ENCODE measurements around the gene ASIC4. TPM values are rescaled to one million over a fixed set of nuclear protein-coding genes. Genes with fewer than 3 reads are reported as not detected.

ASIC4 gene
- total and polyA plus RNA-seq, 2 of the 13 experiments (the other 11 are each of a cell fraction or from before 2014, with no cell fraction given): 0.03 TPM; not detected in 1

DNA sequence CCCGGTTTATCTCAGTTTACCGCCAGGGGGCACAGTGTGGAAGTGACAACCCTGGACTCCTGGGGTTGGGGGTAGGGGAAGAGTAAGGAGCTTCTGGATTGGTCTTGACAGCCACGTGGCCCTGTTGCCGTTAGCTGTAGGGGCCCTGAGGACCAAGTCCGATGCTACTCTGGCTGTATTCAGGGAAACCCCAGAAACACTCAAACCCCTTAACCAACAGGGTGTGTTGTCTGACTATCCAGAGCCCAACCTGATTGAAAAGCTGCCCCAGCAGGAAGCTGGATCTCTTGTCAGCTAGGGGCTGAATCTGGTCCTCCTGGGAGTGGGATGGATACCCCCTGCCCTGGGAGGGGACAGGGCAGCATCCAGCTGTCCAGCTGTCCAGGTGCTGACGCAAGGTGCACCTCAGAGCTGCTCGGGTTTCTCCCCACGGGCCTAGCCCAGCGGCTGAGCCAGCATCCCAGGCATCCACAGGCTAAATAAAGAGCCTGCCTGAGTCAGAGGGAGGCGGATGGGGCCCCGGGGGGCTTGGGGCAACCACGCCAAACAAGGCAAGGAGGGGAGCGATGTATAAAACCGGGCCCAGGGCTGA is 18.7 kb upstream of the ASIC4 start (continued):
- TF ChIP-seq ZNF17 (CRISPR knock-in tag; IDR thresholded peaks at IDR 0.05) (no peak), RNF2 (conservative IDR thresholded peaks at IDR 0.05; ENCODE audit: low read depth) (no peak), PHF20 (CRISPR knock-in tag; IDR thresholded peaks at IDR 0.05) (no peak), ZNF264 (CRISPR knock-in tag; IDR thresholded peaks at IDR 0.05) (no peak), ZNF34 (CRISPR knock-in tag; IDR thresholded peaks at IDR 0.05; ENCODE audit: borderline replicate concordance) (no peak), ZNF335 (CRISPR knock-in tag; IDR thresholded peaks at IDR 0.05) (no peak), KLF9 (CRISPR knock-in tag; IDR thresholded peaks at IDR 0.05; ENCODE audit: low read depth) (no peak), ZNF672 (CRISPR knock-in tag; IDR thresholded peaks at IDR 0.05) (no peak), TBL1XR1 (IDR thresholded peaks at IDR 0.05; ENCODE audit: borderline replicate concordance, low read length, partially characterized antibody) (no peak), GZF1 (CRISPR knock-in tag; IDR thresholded peaks at IDR 0.05) (no peak), ZNF749 (CRISPR knock-in tag; IDR thresholded peaks at IDR 0.05; ENCODE audit: borderline replicate concordance) (no peak)
- TF ChIP-seq, protein P1, sequence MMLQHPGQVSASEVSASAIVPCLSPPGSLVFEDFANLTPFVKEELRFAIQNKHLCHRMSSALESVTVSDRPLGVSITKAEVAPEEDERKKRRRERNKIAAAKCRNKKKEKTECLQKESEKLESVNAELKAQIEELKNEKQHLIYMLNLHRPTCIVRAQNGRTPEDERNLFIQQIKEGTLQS (CRISPR knock-in tag; IDR thresholded peaks at IDR 0.05): no peak
- TF ChIP-seq, protein P2, sequence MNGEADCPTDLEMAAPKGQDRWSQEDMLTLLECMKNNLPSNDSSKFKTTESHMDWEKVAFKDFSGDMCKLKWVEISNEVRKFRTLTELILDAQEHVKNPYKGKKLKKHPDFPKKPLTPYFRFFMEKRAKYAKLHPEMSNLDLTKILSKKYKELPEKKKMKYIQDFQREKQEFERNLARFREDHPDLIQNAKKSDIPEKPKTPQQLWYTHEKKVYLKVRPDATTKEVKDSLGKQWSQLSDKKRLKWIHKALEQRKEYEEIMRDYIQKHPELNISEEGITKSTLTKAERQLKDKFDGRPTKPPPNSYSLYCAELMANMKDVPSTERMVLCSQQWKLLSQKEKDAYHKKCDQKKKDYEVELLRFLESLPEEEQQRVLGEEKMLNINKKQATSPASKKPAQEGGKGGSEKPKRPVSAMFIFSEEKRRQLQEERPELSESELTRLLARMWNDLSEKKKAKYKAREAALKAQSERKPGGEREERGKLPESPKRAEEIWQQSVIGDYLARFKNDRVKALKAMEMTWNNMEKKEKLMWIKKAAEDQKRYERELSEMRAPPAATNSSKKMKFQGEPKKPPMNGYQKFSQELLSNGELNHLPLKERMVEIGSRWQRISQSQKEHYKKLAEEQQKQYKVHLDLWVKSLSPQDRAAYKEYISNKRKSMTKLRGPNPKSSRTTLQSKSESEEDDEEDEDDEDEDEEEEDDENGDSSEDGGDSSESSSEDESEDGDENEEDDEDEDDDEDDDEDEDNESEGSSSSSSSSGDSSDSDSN (CRISPR knock-in tag; IDR thresholded peaks at IDR 0.05): no peak
- TF ChIP-seq, protein P3, sequence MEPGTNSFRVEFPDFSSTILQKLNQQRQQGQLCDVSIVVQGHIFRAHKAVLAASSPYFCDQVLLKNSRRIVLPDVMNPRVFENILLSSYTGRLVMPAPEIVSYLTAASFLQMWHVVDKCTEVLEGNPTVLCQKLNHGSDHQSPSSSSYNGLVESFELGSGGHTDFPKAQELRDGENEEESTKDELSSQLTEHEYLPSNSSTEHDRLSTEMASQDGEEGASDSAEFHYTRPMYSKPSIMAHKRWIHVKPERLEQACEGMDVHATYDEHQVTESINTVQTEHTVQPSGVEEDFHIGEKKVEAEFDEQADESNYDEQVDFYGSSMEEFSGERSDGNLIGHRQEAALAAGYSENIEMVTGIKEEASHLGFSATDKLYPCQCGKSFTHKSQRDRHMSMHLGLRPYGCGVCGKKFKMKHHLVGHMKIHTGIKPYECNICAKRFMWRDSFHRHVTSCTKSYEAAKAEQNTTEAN (CRISPR knock-in tag; conservative IDR thresholded peaks at IDR 0.05): no peak
- TF ChIP-seq, protein P4, sequence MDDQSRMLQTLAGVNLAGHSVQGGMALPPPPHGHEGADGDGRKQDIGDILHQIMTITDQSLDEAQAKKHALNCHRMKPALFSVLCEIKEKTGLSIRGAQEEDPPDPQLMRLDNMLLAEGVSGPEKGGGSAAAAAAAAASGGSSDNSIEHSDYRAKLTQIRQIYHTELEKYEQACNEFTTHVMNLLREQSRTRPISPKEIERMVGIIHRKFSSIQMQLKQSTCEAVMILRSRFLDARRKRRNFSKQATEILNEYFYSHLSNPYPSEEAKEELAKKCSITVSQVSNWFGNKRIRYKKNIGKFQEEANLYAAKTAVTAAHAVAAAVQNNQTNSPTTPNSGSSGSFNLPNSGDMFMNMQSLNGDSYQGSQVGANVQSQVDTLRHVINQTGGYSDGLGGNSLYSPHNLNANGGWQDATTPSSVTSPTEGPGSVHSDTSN (CRISPR knock-in tag; IDR thresholded peaks at IDR 0.05; ENCODE audit: borderline replicate concordance): no peak
- TF ChIP-seq, protein P5, sequence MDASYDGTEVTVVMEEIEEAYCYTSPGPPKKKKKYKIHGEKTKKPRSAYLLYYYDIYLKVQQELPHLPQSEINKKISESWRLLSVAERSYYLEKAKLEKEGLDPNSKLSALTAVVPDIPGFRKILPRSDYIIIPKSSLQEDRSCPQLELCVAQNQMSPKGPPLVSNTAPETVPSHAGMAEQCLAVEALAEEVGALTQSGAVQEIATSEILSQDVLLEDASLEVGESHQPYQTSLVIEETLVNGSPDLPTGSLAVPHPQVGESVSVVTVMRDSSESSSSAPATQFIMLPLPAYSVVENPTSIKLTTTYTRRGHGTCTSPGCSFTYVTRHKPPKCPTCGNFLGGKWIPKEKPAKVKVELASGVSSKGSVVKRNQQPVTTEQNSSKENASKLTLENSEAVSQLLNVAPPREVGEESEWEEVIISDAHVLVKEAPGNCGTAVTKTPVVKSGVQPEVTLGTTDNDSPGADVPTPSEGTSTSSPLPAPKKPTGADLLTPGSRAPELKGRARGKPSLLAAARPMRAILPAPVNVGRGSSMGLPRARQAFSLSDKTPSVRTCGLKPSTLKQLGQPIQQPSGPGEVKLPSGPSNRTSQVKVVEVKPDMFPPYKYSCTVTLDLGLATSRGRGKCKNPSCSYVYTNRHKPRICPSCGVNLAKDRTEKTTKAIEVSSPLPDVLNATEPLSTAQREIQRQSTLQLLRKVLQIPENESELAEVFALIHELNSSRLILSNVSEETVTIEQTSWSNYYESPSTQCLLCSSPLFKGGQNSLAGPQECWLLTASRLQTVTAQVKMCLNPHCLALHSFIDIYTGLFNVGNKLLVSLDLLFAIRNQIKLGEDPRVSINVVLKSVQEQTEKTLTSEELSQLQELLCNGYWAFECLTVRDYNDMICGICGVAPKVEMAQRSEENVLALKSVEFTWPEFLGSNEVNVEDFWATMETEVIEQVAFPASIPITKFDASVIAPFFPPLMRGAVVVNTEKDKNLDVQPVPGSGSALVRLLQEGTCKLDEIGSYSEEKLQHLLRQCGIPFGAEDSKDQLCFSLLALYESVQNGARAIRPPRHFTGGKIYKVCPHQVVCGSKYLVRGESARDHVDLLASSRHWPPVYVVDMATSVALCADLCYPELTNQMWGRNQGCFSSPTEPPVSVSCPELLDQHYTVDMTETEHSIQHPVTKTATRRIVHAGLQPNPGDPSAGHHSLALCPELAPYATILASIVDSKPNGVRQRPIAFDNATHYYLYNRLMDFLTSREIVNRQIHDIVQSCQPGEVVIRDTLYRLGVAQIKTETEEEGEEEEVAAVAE (CRISPR knock-in tag; IDR thresholded peaks at IDR 0.05; ENCODE audit: borderline replicate concordance): no peak

Data from HepG2 (cell line).